PC-9 (cell line): ENCODE measurements around the gene RBX1. TPM values are rescaled to one million over a fixed set of nuclear protein-coding genes. Genes with fewer than 3 reads are reported as not detected.

Experiments
- Bru-seq: library from RNA; stranded (reverse); fragments of 400-500 nt; gene quantifications from one replicate; lab custom pipeline; 2021; lab: Mats Ljungman, UMichigan
- BruChase-seq, 2 experiments: library from RNA; stranded (reverse); fragments of 400-500 nt; gene quantifications; one replicate each; lab custom pipeline; 2021; lab: Mats Ljungman, UMichigan
- BruUV-seq: library from RNA; stranded (reverse); fragments of 400-500 nt; replicated peaks from 2 replicates; lab custom pipeline; 2021; lab: Mats Ljungman, UMichigan
- CTCF ChIA-PET: fragments of 300-600 bp; sonication (Branson Sonifier 250); formaldehyde crosslinking; loops from one replicate; lab custom pipeline; 2022; ENCODE audit warnings: antibody characterized with exemption; lab: Charles Lee
- POLR2A ChIA-PET: fragments of 300-600 bp; sonication (Branson Sonifier 250); formaldehyde crosslinking; loops from one replicate; lab custom pipeline; 2022; ENCODE audit warnings: antibody characterized with exemption; ENCODE audit not compliant: unreplicated experiment; lab: Charles Lee
- DNase-seq, 2 experiments: peaks; one replicate each; pipeline versions ENCODE4 v3.0.0 to v3.0.0-alpha.2; 2015 to 2022; ENCODE audit warnings: mixed read lengths in 1 of 2
- H2AFZ ChIP-seq: fragments of 200-600 bp; sonication (generic); 2 replicates; pipeline ENCODE4 v1.8.1; 2017; ENCODE audit warnings: antibody characterized with exemption
- H3F3A ChIP-seq: fragments of 200-600 bp; sonication (generic); 2 replicates; pipeline ENCODE4 v1.8.1; 2017; ENCODE audit warnings: antibody characterized with exemption, mild to moderate bottlenecking, low read depth; ENCODE audit not compliant: insufficient read depth
- H3K27ac ChIP-seq: fragments of 200-600 bp; sonication (generic); 2 replicates; pipeline ENCODE4 v1.6.1; 2016; ENCODE audit warnings: mixed run types
- H3K27me3 ChIP-seq: fragments of 200-600 bp; sonication (generic); 2 replicates; pipeline ENCODE4 v1.6.1; 2016; ENCODE audit warnings: low read depth, mixed run types; ENCODE audit not compliant: insufficient read depth
- H3K36me3 ChIP-seq: fragments of 200-600 bp; sonication (generic); 2 replicates; pipeline ENCODE4 v1.6.1; 2016; ENCODE audit warnings: low read depth, mixed run types
- H3K4me1 ChIP-seq: fragments of 200-600 bp; sonication (generic); replicated peaks from 2 replicates; pipeline ENCODE4 v1.6.1; 2016; ENCODE audit warnings: mixed run types; ENCODE audit not compliant: insufficient read depth
- H3K4me2 ChIP-seq: fragments of 200-600 bp; sonication (generic); 2 replicates; pipeline ENCODE4 v1.6.1; 2017; ENCODE audit warnings: mixed run types
- H3K4me3 ChIP-seq: fragments of 200-600 bp; sonication (generic); 2 replicates; pipeline ENCODE4 v1.6.1; 2016; ENCODE audit warnings: mixed run types
- H3K79me2 ChIP-seq: fragments of 200-600 bp; sonication (generic); 2 replicates; pipeline ENCODE4 v1.6.1; 2017; ENCODE audit warnings: low read depth, mixed run types
- H3K9me2 ChIP-seq: fragments of 200-600 bp; sonication (generic); 2 replicates; pipeline ENCODE4 v1.8.1; 2017; ENCODE audit warnings: mild to moderate bottlenecking; ENCODE audit not compliant: insufficient read depth
- H3K9me3 ChIP-seq: fragments of 200-600 bp; sonication (generic); 2 replicates; pipeline ENCODE4 v1.8.1; 2016; ENCODE audit warnings: low read depth; ENCODE audit not compliant: insufficient read depth
- H4K20me1 ChIP-seq: fragments of 200-600 bp; sonication (generic); 2 replicates; pipeline ENCODE4 v1.8.1; 2017; ENCODE audit not compliant: insufficient read depth
- EZH2 ChIP-seq: fragments of 200-600 bp; sonication (generic); IDR thresholded peaks from 2 replicates; pipeline ENCODE4 v1.8.0; 2017; ENCODE audit warnings: antibody characterized with exemption, low read depth
- intact Hi-C: fragments of 100-400 bp; cut with micrococcal nuclease; formaldehyde crosslinking; loops from one replicate; pipeline ENCODE4 v1.10.0; 2022; ENCODE audit not compliant: unreplicated experiment
- long read RNA-seq: library from polyadenylated mRNA; stranded (forward); transcript quantifications from one replicate; pipeline ENCODE4 v2.0.0, GENCODE V29; 2022
- total RNA-seq: library from RNA; stranded (reverse); gene quantifications from 2 replicates; pipeline ENCODE4 v1.2.3, GENCODE V29; 2021
- TF ChIP-seq, protein P1 (sequence below): fragments of 200-600 bp; sonication (generic); conservative IDR thresholded peaks from 2 replicates; pipeline ENCODE4 v1.6.1; 2017; ENCODE audit warnings: mixed run types, antibody characterized with exemption, mild to moderate bottlenecking, moderate library complexity

Gene RBX1
- 52.9 and 53.3 TPM in 2 replicates for total RNA-seq
- percentile 92 among the genes with signal in this experiment for Bru-seq, nascent RNA
- BruChase-seq, experiment 1, labeled RNA remaining after a 2-hour chase, result percentile 88 among the genes with signal in this experiment
- percentile 80 among the genes with signal in this experiment for BruChase-seq, experiment 2, labeled RNA remaining after a 6-hour chase
- long read RNA-seq, transcript RBX1-202 (2 exons, 1,871 nt), result minor isoform, 41 of 468 reads
- long read RNA-seq, transcript RBX1-201 (5 exons, 1,188 nt), result major isoform, 373 of 468 reads
- long read RNA-seq, partial matches to known transcripts, result 6 of 468 reads
- long read RNA-seq, other reads (novel, unspliced or antisense), result 48 of 468 reads

GRCh38 chr22:40950962-40951794, at the start of gene RBX1:
RBX1 (plus strand) TSS chr22:40951378; CDS start chr22:40951399, 21 bp downstream.
- POLR2A ChIA-PET, result interaction anchor here (0.5 to 1.7 kb wide), 17 partner anchors 13 to 575 kb away, joined by 3 to 18 read pairs (median 6); partner anchors contain the start of gene ST13
- CTCF ChIA-PET, result no interaction called here

GRCh38 chr22:40904101-40904500, 47.1 kb upstream of the RBX1 start:
- Histone ChIP-seq H3F3A (peaks cover 4% of the 10 kb centered on the region), H3K27me3 (no peaks in the 10 kb centered on the region), H3K9me2 (no peaks in the 10 kb centered on the region), H3K9me3 (no peaks in the 10 kb centered on the region), H2AFZ (no peak overlapping the region), H3K4me1 (no peaks in the 10 kb centered on the region), H4K20me1 (no peaks in the 10 kb centered on the region; the same call in 1 of the 2 replicates), H3K4me3 (no peak overlapping the region), H3K36me3 (peaks cover 6% of the 10 kb centered on the region; the same call in 1 of the 2 replicates), H3K27ac (0 out of 2 replicates have a peak overlapping the region, but pooled peaks have one; percentile 18), H3K79me2 (no peaks in the 10 kb centered on the region), H3K4me2 (no peak overlapping the region)
- POLR2A ChIA-PET, result no interaction called here
- intact Hi-C loops, result no loop called here
- TF ChIP-seq EZH2, result no peak
- TF ChIP-seq, protein P1, sequence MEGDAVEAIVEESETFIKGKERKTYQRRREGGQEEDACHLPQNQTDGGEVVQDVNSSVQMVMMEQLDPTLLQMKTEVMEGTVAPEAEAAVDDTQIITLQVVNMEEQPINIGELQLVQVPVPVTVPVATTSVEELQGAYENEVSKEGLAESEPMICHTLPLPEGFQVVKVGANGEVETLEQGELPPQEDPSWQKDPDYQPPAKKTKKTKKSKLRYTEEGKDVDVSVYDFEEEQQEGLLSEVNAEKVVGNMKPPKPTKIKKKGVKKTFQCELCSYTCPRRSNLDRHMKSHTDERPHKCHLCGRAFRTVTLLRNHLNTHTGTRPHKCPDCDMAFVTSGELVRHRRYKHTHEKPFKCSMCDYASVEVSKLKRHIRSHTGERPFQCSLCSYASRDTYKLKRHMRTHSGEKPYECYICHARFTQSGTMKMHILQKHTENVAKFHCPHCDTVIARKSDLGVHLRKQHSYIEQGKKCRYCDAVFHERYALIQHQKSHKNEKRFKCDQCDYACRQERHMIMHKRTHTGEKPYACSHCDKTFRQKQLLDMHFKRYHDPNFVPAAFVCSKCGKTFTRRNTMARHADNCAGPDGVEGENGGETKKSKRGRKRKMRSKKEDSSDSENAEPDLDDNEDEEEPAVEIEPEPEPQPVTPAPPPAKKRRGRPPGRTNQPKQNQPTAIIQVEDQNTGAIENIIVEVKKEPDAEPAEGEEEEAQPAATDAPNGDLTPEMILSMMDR, result no peak
- CTCF ChIA-PET, result no interaction called here
- DNase-seq, result peak in 1 of 2 experiments; percentile 51
- no TSS peak for BruUV-seq

More at GRCh38 chr22:40950962-40951794, at the start of gene RBX1:
- intact Hi-C loops, result loop anchor here (1.0 to 2.0 kb wide), 5 partner anchors 52 to 670 kb away; partner anchors contain the start of genes DESI1, TOB2 and XRCC6
- Histone ChIP-seq H3K27ac (peak within 1 kb of the TSS; percentile 75), H4K20me1 (peaks cover 14% of the 10 kb centered on the region), H3K9me2 (no peaks in the 10 kb centered on the region), H3K4me1 (peaks cover 14% of the 10 kb centered on the region), H3K9me3 (no peaks in the 10 kb centered on the region), H3F3A (peaks cover 9% of the 10 kb centered on the region; the same call in 1 of the 2 replicates), H3K79me2 (peaks cover 46% of the 10 kb centered on the region), H3K4me3 (peak within 1 kb of the TSS; percentile 83), H3K36me3 (peaks cover 31% of the 10 kb centered on the region), H2AFZ (peak within 1 kb of the TSS; percentile 93), H3K27me3 (no peaks in the 10 kb centered on the region), H3K4me2 (peak within 1 kb of the TSS; percentile 94)
- TF ChIP-seq, protein P1, result no peak
- TF ChIP-seq EZH2, result no peak
- no TSS peak for BruUV-seq
- peak; percentile 91 to 98 for DNase-seq

GRCh38 chr22:40908895-40909294, 42.3 kb upstream of the RBX1 start:
- CTCF ChIA-PET, result no interaction called here
- peaks cover 20% of the 10 kb centered on the region for H3K36me3 ChIP-seq
- H3K27me3 ChIP-seq, result no peaks in the 10 kb centered on the region
- H2AFZ ChIP-seq, result no peak overlapping the region
- BruUV-seq, result no TSS peak
- no peak overlapping the region for H3K4me3 ChIP-seq
- H3K79me2 ChIP-seq, result no peaks in the 10 kb centered on the region
- POLR2A ChIA-PET, result interaction anchor here (0.7 kb wide), 1 partner anchor 782 kb away, joined by 5 read pairs; no protein-coding TSS in a partner anchor
- H4K20me1 ChIP-seq, result no peaks in the 10 kb centered on the region; the same call in 1 of the 2 replicates
- no peak overlapping the region for H3K4me2 ChIP-seq
- no peaks in the 10 kb centered on the region for H3K9me3 ChIP-seq
- no peak overlapping the region for H3K27ac ChIP-seq
- DNase-seq, result no peak
- peaks cover 10% of the 10 kb centered on the region for H3F3A ChIP-seq
- TF ChIP-seq, protein P1, result no peak
- TF ChIP-seq EZH2, result no peak
- no peaks in the 10 kb centered on the region for H3K4me1 ChIP-seq
- H3K9me2 ChIP-seq, result no peaks in the 10 kb centered on the region
- intact Hi-C loops, result no loop called here
